T-helper 1 cell (primary cell): Measurements from ENCODE around the gene UBE2G1.

Experiments
- DNase-seq, 5 donors: peaks; one replicate each; pipeline ENCODE4 v3.0.0-alpha.2; 2012 to 2020

UBE2G1 gene

DNA sequence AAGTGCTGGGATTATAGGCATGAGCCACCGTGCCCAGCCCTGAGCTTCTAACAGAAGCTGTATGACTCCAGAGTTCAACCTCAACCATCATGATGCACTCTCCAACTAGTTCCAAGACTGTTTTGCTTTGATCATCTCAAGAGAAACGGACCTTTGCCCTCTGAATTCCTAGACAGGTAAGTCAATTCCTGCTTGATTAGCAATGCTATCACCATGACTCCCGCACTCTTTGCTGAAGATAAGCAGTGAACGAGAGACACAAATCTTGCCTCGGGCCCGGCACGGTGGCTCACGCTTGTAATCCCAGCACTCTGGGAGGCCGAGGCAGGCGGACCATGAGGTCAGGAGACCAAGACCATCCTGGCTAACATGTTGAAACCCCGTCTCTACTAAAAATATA lies 124.9 kb downstream of the UBE2G1 start:
- no peak for DNase-seq

DNA sequence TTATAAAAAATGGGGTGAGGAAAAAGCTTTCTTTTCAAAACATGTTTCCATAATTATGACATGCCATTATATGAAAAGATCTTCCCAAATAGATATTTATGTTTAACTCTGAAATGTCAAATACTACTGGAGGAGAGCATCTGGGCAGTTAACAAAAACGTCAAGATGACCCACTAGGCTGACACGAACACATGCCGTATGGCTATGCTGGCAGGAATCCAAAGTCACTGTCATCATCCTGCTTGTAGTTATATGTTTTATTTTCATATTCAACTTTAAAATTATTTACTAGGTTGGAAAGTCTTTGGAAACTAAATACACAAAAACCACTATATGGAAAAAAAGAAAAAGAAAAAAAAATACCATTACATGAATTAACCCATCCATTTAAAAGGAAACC lies 130.0 kb downstream of the UBE2G1 start:
- no peak for DNase-seq

DNA sequence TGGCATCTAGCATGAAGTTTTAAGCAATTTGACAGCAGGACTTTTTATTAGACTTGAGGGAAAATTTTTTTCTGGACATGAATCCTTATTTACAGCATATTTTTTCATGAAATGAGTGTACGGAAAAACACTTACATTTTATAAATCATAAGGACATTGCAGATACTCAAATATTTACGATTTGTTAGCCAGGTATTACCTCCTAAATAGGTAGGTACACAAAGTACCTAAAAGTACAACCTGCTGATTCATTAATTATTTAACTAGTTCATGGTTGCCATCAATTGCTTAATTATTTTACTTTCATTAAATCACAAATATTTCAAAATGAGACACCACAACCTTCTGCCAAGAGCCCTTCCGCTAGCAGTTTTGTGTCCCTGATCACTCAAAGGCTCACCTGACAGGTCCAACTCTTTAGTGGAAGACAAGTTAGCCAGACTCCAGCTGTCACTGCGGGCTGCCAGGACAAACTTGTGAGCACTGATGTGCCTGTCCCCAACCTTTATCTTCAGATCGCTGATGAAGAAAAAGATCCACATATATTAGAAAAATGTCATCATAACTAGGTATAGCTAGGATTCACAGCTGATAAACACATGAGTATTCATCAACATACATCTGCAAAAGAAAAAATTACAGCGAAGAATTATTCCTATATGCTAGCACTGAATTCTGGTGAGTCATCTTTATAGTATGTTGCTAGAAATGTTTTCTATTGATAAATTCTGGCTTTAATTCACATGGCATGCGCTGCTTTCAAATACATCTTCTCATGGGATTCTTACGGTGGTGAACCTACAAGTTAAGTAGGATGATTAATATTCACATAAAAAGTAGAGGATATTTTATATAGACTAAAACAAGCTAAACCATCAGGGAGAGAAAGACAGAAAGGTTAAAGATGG lies 130.8 kb downstream of the UBE2G1 start:
- DNase-seq, result no peak

DNA sequence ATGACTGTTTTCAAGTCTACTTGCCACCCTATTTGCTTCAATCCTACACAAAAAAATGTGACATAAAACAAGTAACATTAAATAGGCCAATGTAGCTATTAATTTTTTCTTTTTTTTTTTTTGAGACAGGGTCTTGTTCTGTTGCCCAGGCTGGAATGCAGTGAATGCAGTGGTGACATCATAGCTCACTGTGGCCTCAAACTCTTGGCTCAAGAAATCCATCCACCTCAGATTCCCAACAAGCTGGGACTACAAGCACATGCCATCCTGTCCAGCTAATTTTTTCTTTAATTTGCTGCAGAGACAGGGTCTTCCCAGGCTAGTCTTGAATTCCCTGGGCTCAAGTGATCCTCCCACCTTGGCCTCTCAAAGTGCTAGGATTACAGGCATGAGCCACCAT lies 132.1 kb downstream of the UBE2G1 start:
- DNase-seq, result no peak

DNA sequence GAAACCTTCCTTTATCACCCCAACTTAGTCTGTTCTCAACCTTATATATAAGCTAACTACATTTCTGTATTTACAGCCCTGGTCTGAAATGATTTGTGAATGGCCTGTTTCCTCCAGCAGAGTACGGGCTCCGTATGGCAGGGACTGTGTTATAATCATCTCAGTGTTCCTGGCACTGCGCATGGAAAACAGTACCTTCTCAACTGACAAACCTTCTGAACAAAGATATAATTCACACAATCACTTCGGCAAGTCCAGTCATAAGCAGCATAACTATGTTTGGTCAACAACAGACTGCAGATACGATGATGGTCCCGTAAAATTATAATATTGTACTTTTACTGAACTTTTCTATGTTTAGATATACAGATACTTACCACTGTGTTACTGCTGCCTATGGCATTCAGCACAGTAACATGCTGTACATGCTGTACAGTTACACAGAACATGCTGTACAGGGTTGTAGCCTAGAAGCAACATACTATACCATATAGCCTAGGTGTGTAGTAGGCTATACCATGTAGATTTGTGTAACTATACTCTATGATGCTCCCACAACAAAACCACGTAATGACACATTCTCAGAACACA lies 132.7 kb downstream of the UBE2G1 start:
- DNase-seq, result no peak

DNA sequence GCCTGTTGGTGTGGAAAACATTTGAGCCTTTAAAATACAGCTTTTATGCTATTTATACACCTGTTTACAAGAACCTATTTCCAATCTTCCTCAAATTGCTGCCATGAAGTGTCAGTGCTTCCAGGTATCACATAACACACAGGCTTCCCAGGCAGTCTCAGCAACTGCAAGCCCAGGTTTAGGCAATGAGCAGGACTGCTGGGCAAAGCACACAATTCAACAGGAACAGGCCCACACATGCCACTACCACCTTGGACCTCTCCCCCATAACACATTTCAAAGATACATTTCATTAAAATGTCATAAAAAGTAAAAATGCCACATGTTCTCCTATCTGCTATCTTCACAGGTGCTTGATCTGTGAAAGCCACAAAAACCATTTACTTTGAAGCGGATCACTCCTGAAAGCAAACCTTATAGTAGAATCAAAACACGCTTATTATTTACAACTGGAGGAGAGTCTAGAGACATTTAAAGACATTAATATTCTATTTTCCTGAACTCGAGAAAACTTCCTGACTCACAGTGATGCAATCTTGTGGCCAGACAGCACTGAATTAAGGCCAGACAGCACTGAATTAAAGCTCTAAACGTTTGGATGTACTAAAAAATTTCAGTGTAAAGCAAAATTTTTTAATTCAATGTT lies 134.2 kb downstream of the UBE2G1 start:
- DNase-seq, result no peak

DNA sequence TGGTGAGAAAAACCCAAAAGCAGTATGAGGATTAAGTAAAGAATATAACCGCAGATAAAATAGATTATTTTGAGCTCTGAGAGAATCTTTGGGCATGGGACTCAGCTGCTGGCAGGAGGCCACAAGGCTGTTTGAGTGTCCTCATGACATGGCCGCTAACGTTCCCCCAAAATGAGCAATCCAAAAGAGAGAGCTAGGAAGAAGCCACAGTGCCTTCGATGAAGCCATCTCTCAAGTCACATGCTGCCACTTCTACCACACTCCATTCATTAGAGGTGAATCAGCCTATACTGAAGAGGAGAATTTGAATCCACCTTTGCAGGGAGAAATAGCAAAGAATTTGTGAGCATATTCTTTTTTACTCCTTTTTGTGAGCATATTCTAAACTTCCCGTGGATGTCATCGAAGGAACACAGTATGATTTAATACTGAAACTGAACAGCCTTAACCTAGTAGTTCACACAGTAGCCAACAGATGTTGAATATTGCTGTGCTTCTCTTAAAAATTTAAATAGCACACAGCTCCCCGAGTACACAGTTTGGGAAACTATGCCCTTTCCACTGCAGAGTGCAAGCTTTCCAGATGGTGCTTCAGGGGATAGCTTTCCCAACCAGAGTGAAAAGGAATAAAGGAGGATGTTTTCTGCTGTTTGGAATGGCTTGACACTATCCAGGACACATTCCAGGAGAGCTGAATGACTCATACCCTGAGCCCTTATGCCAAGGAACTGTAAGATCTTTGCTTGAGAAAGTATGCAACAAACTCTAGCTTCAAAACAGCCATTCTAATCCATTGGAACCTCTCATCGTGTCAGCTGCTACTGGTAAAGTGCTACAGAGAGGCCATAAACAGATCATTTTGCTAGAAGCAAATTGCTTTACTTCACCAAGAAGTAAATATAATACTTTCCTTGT lies 136.6 kb downstream of the UBE2G1 start:
- no peak for DNase-seq

DNA sequence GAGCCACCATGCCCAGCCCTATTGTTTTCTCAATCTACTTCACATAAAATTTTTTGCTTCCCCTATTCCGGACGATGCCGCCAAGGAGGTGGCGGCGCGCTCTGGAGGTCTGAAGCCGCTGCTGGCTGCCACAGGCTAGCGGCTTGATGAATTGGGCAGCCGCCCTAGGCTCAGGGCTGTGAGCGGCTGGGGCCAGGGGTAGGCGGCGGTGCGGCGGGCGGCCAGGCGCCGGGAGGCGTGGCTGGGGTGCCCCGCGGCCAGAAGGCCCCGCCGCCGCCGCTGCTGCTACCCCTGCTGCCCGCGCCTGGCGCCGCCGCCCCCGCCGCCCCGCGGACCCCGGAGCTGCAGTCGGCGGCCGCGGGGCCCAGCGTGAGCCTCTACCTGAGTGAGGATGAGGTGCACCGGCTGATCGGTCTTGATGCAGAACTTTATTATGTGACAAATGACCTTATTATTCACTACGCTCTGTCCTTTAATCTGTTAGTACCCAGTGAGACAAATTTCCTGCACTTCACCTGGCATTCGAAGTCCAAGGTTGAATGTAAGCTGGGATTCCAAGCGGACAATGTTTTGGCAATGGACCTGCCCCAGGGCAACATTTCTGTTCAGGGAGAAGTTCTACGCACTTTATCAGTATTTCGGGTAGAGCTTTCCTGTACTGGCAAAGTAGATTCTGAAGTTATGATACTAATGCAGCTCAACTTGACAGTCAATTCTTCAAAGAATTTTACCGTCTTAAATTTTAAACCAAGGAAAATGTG lies 144.4 kb downstream of the UBE2G1 start:
- DNase-seq, result no peak

DNA sequence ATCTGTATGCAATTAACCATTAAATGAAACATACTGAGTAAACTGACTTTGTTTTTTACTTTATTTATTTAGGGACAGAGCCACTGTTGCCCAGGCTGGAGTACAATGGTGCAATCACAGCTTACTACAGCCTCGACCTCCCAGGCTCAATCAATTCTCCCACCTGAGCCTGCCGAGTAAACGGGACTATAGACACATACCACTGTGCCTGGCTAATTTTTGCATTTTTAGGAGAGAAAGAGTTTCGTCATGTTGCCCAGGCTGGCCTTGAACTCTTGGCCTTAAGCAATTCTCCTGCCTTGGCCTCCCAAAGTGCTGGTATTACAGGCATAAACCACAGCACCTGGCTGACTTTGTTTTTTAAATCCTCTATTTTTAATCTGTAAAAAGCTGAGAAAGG lies 145.3 kb downstream of the UBE2G1 start:
- no peak for DNase-seq

DNA sequence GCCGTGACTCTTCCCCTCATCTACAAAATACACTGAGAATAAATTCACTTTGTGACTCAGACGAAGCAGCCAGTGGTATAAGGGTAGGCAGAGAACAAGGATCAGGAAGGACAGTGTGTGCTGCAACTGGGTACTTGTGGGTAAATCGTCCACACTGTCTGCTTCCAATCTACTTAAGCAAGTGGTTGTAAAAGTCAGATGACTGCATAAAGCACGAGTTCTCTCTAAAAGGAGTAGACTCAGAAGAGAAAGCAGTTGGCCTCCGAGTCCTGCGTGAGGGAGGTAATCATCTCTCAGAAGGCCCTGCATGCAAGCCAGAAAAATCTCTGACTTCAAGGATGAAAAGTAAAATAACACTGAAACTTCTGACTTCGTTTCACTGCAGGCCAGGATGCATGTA lies 145.8 kb downstream of the UBE2G1 start:
- DNase-seq, result no peak
